IPS DF 19.7 (cell line): ENCODE data around the gene MXD1.

Experiments
- DNase-seq: peaks from one replicate; pipeline ENCODE4 v3.0.0-alpha.2; 2013; ENCODE audit warnings: low read depth, low spot score

The MXD1 gene

GRCh38 chr2:69977906-69978482 is 63.1 kb downstream of the MXD1 start:
- DNase-seq: no peak

GRCh38 chr2:69979902-69980807 is 65.2 kb downstream of the MXD1 start:
- no peak for DNase-seq

- DNase-seq: no peak
Observed at GRCh38 chr2:69983392-69983966, 68.6 kb downstream of the MXD1 start.

GRCh38 chr2:69985216-69985615 is 70.3 kb downstream of the MXD1 start:
- DNase-seq: no peak

GRCh38 chr2:69985688-69986087 is 70.8 kb downstream of the MXD1 start:
- no peak for DNase-seq

- no peak for DNase-seq
Observed at GRCh38 chr2:69986691-69987090, 71.8 kb downstream of the MXD1 start.

- no peak for DNase-seq
Observed at GRCh38 chr2:69988086-69988635, 73.3 kb downstream of the MXD1 start.

- no peak for DNase-seq
Observed at GRCh38 chr2:69989009-69989408, 74.1 kb downstream of the MXD1 start.

- DNase-seq: no peak
Observed at GRCh38 chr2:69989441-69990105, 74.7 kb downstream of the MXD1 start.
